ENCODE measurements around the gene CEP135.

DNA sequence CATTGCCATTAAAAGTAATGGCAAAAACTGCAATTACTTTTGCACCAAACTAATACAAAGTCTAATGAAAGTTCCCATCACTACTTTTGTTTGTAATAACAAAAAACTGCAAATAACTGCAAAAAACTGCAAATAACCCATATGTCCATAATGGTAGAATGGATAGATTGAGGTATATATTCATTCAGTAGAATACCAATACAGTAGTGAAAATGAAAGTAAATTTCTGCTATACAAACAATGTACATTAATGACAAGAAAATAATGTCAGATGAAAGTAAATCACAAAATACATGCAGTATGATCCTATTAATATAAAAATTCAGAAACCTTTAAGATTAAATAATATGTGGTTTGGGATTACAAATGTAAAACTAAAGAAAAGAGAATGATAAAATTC lies 41.3 kb upstream of the CEP135 start:
- TF ChIP-seq CTCF (IDR thresholded peaks at IDR 0.05) (no peak), POLR2A (IDR thresholded peaks at IDR 0.05) (no peak)
